GM20431 (cell line): ENCODE measurements around the gene SLITRK4.

Experiments used
- in situ Hi-C: fragments of 300-500 bp; cut with MseI, MboI; formaldehyde crosslinking; loops from one replicate; pipeline ENCODE4 v1.15.0; 2020; ENCODE audit warnings: low sequenced_read_pairs; ENCODE audit not compliant: unreplicated experiment

The SLITRK4 gene

GRCh38 chrX:143580266-143580665, 55.6 kb downstream of the SLITRK4 start:
- in situ Hi-C loops: no loop called here
